C4-2B (cell line): Measurements from ENCODE around the gene NRXN3.

Experiments
- H3K27ac ChIP-seq: fragments of 450-650 bp; 2 replicates; pipeline ENCODE4 v1.5.1; 2017
- CTCF ChIP-seq: fragments of 450-650 bp; conservative IDR thresholded peaks from 2 replicates; pipeline ENCODE4 v1.5.1; 2017; ENCODE audit warnings: mild to moderate bottlenecking
- ZFX ChIP-seq: fragments of 450-650 bp; IDR thresholded peaks from 2 replicates; pipeline ENCODE4 v1.6.1; 2017

NRXN3 gene

GRCh38 chr14:78978896-78979295 is 808.7 kb downstream of the NRXN3 start:
- TF ChIP-seq ZFX = no peak
- no peak for TF ChIP-seq CTCF
- no peak overlapping the region for H3K27ac ChIP-seq

- no peak overlapping the region for H3K27ac ChIP-seq
- no peak for TF ChIP-seq ZFX
- TF ChIP-seq CTCF = no peak
Measured at GRCh38 chr14:78982551-78982950, 812.4 kb downstream of the NRXN3 start.

GRCh38 chr14:78983126-78983525 is 813.0 kb downstream of the NRXN3 start:
- TF ChIP-seq ZFX (no peak), CTCF (no peak)
- H3K27ac ChIP-seq = no peak overlapping the region

GRCh38 chr14:78985668-78986381 is 815.7 kb downstream of the NRXN3 start:
- no peak for TF ChIP-seq CTCF
- no peak for TF ChIP-seq ZFX
- no peak overlapping the region for H3K27ac ChIP-seq

- H3K27ac ChIP-seq = no peak overlapping the region
Measured at GRCh38 chr14:78986989-78987388, 816.8 kb downstream of the NRXN3 start.

GRCh38 chr14:78989221-78989620 is 819.0 kb downstream of the NRXN3 start:
- H3K27ac ChIP-seq = no peak overlapping the region
- TF ChIP-seq ZFX (no peak), CTCF (no peak)

More at GRCh38 chr14:78986989-78987388, 816.8 kb downstream of the NRXN3 start:
- TF ChIP-seq CTCF = no peak
- no peak for TF ChIP-seq ZFX

- TF ChIP-seq CTCF = no peak
- TF ChIP-seq ZFX = no peak
- no peak overlapping the region for H3K27ac ChIP-seq
Measured at GRCh38 chr14:78992867-78993266, 822.7 kb downstream of the NRXN3 start.
